ENCODE data around the gene RTKN.

DNA sequence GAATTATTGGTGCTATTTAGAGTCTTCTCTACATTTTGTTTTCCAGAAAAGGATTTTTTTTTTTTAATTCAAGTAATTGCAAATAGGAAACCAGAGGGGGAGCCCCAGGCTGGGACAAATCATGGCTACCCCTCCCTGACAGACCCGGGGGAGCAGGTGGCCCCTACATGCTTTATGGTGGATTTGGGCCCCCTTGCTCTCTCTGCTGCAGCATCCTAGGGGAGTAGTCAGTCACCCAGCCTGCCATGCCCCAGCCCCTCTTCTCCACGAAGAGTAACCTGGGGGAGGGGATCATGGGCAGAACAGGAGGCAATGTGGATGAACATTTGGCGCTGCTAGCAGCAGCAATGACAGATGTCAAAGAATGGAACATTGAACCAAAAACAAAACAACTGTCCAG lies 25.0 kb downstream of the RTKN start:
- TF ChIP-seq, protein P1, sequence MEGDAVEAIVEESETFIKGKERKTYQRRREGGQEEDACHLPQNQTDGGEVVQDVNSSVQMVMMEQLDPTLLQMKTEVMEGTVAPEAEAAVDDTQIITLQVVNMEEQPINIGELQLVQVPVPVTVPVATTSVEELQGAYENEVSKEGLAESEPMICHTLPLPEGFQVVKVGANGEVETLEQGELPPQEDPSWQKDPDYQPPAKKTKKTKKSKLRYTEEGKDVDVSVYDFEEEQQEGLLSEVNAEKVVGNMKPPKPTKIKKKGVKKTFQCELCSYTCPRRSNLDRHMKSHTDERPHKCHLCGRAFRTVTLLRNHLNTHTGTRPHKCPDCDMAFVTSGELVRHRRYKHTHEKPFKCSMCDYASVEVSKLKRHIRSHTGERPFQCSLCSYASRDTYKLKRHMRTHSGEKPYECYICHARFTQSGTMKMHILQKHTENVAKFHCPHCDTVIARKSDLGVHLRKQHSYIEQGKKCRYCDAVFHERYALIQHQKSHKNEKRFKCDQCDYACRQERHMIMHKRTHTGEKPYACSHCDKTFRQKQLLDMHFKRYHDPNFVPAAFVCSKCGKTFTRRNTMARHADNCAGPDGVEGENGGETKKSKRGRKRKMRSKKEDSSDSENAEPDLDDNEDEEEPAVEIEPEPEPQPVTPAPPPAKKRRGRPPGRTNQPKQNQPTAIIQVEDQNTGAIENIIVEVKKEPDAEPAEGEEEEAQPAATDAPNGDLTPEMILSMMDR (IDR thresholded peaks at IDR 0.05): no peak
- no peak for TF ChIP-seq POLR2A (IDR thresholded peaks at IDR 0.05)

All from Peyer's patch (tissue), 4 donors.